Progenitor cell of endocrine pancreas (in vitro differentiated cells): ENCODE data around the gene NCEH1. TPM values are rescaled to one million over a fixed set of nuclear protein-coding genes. Genes with fewer than 3 reads are reported as not detected.

Experiments
- DNase-seq: peaks from one replicate; pipeline ENCODE4 v3.0.0; 2021; ENCODE audit warnings: low spot score; ENCODE audit not compliant: unreplicated experiment
- H3K27ac Mint-ChIP-seq: 2 replicates; pipeline ENCODE4 v1.8.0; 2021; ENCODE audit warnings: mild to moderate bottlenecking, moderate library complexity, mixed read lengths
- H3K27me3 Mint-ChIP-seq: 2 replicates; pipeline ENCODE4 v1.8.0; 2021; ENCODE audit warnings: mixed read lengths
- H3K36me3 Mint-ChIP-seq: 2 replicates; pipeline ENCODE4 v1.8.0; 2022; ENCODE audit warnings: mixed read lengths; ENCODE audit not compliant: insufficient read depth
- H3K4me1 Mint-ChIP-seq: 2 replicates; pipeline ENCODE4 v1.8.0; 2021; ENCODE audit warnings: low read depth, mixed read lengths
- H3K4me3 Mint-ChIP-seq: 2 replicates; pipeline ENCODE4 v1.8.0; 2021; ENCODE audit warnings: low read depth, mild to moderate bottlenecking, moderate library complexity, mixed read lengths
- H3K9me3 Mint-ChIP-seq: 2 replicates; pipeline ENCODE4 v1.8.0; 2021; ENCODE audit warnings: low read depth, mixed read lengths
- CTCF ChIP-seq: fragments of 200-600 bp; sonication (generic); IDR thresholded peaks from one replicate; pipeline ENCODE4 v1.5.0; 2021; ENCODE audit warnings: antibody characterized with exemption, mild to moderate bottlenecking; ENCODE audit not compliant: unreplicated experiment
- total RNA-seq: library from RNA; stranded (reverse); gene quantifications from 2 replicates; pipeline ENCODE4 v1.2.1, GENCODE V29; 2021

The NCEH1 gene
- total RNA-seq, 1 donor from 2014 or later = 2.5 TPM

DNA sequence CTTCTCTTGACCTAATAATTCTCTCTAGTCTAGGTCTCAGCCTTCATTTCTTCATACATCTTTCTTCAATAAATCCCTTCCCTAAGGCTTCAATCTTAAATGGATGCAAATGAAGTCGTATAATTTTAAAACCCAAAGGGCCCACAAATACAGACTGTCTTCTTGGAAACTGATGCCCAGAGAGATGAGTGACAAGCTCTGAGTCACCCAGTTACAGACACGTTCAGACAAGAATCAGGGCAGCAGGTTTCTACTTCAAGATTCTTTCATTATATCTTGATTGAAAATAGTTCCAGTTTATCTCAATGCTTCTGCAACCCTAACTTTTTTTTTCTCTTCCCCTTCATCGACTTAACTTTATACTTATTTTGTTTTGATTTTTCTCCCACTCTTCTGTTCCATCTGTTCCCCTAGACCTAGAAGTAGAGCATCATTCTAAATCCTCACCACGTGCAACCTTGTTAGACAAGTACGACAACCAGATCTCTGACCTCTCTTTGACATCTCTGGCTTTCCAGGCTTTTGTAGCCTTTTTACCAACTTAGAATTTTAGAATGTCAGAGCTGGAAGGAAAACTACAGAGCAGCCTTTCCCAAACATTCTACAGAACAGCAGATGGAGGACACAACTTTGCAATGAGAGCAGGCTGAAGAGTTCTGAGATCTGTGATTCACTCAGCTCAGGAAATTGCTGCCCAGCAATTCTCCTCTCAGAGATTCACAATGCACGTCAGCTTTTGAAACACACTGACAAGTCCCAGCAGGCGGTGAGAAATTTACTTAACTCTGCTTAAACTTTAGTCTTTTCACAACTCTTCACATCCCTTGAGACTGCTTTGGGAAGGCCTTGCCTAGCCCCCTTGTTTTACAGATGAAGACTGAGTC, 25.3 kb downstream of the NCEH1 start:
- Mint-ChIP-seq H3K4me1 (no peaks in the 10 kb centered on the region), H3K27me3 (no peaks in the 10 kb centered on the region), H3K9me3 (no peaks in the 10 kb centered on the region), H3K36me3 (no peaks in the 10 kb centered on the region), H3K27ac (no peak overlapping the region), H3K4me3 (no peak overlapping the region)
- DNase-seq = no peak
- TF ChIP-seq CTCF = no peak

GRCh38 chr3:172680684-172681083, 30.2 kb downstream of the NCEH1 start:
- TF ChIP-seq CTCF = no peak
- DNase-seq = no peak

DNA sequence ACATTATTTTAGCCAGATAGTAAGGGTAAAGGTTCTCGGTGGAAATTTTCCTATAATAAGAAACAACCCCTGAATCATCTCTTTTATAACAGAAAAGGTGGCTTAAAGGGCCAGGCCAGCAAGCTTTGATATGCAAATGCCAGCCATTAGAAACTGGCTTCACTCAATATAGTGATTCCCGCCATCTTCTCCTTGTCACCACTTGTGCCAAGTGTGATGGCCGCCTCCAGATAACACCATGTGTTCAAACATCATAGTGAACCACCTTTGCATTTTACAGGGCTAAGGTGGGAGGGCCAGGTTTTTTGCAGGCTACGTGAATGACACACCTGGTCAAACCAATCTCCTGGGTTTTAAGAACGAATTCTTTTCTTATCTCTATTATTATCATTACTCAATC, 31.3 kb downstream of the NCEH1 start:
- Mint-ChIP-seq H3K36me3 (no peaks in the 10 kb centered on the region), H3K4me3 (no peak overlapping the region), H3K4me1 (no peaks in the 10 kb centered on the region), H3K27me3 (no peaks in the 10 kb centered on the region), H3K27ac (no peak overlapping the region), H3K9me3 (no peaks in the 10 kb centered on the region)
- DNase-seq = no peak
- no peak for TF ChIP-seq CTCF

More at GRCh38 chr3:172680684-172681083, 30.2 kb downstream of the NCEH1 start:
- no peak overlapping the region for H3K27ac Mint-ChIP-seq
- H3K9me3 Mint-ChIP-seq = no peaks in the 10 kb centered on the region
- no peaks in the 10 kb centered on the region for H3K4me1 Mint-ChIP-seq
- H3K36me3 Mint-ChIP-seq = no peaks in the 10 kb centered on the region
- no peaks in the 10 kb centered on the region for H3K27me3 Mint-ChIP-seq
- H3K4me3 Mint-ChIP-seq = no peak overlapping the region

DNA sequence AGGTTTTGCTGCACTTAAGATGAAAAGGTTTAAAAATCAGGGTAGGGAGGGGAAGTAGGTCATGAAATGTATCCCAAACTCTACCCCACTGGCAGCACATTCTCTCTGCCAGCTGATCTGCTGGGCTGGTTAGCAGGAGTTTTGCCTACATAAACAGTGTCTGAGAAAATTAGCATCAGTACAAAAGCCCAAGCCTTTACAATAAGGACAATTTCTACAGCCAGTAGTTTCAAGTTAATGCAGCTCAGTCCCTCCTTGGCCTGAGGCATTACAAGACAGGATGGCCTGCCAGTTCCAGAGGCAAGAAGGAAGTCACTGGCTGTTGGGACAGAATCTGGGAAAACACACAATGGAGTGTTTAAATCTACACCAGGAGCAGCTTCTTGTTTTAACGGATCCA, 32.8 kb downstream of the NCEH1 start:
- Mint-ChIP-seq H3K27me3 (no peaks in the 10 kb centered on the region), H3K4me1 (no peaks in the 10 kb centered on the region), H3K36me3 (no peaks in the 10 kb centered on the region), H3K27ac (no peak overlapping the region), H3K4me3 (no peak overlapping the region), H3K9me3 (no peaks in the 10 kb centered on the region)
- no peak for DNase-seq
- no peak for TF ChIP-seq CTCF

DNA sequence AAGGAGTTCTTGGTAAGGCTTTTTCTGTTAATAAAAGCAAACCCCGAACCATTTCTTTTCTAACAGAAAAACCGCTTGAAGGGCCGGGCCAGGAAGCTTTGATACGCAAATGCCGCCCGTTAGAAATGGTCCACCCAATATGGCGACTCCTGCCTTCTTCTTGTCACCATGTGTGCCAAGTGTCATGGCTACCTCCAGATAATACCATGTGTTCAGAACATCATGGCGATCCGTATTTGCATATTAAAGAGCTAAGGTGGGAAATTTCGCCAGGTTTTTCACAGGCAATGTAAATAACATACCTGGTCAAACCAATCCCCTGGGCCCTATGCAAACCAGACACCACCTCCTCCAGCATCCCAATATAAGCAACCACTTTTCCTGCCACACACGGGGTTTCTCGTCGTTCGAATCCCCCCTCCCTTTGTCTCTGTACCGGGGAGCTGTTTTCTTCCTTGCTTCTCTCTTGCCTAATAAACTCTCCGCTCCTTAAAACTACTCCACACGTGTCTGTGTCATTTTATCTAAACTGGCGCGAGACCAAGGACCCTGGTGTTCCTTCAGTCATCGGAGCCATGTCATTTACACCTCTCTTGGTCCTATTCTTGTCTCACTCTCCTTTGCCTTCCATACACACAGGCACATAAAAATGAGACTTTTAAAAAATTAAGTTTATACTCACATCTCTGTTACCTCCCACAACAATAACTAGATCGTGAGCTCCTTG, 34.5 kb downstream of the NCEH1 start:
- no peaks in the 10 kb centered on the region for H3K4me1 Mint-ChIP-seq
- no peak for DNase-seq
- no peaks in the 10 kb centered on the region for H3K27me3 Mint-ChIP-seq
- no peaks in the 10 kb centered on the region for H3K36me3 Mint-ChIP-seq
- no peak overlapping the region for H3K4me3 Mint-ChIP-seq
- H3K9me3 Mint-ChIP-seq = no peaks in the 10 kb centered on the region
- H3K27ac Mint-ChIP-seq = no peak overlapping the region
- TF ChIP-seq CTCF = no peak
